Thyroid gland (tissue), 4 donors: ENCODE measurements around the gene PARP14.

Experiments
- CTCF ChIP-seq, 6 experiments: fragments of 200-600 bp in 3 of 6; fragments of 450-650 bp in 3 of 6; sonication (generic) in 3 of 6; IDR thresholded peaks; one replicate each; pipeline ENCODE4 v1.5.1; 2016 to 2019; ENCODE audit warnings: antibody characterized with exemption in 6 of 6, mild to moderate bottlenecking in 2 of 6, inconsistent platforms in 1 of 6, moderate library complexity in 1 of 6
- POLR2A ChIP-seq, 2 donors: fragments of 450-650 bp; IDR thresholded peaks; one replicate each; pipeline ENCODE4 v1.6.1; 2017; ENCODE audit warnings: antibody characterized with exemption in 2 of 2, mild to moderate bottlenecking in 2 of 2, moderate library complexity in 1 of 2

- no peak for TF ChIP-seq CTCF (IDR thresholded peaks at IDR 0.05)
- TF ChIP-seq POLR2A (IDR thresholded peaks at IDR 0.05) = no peak
These were observed 61.6 kb downstream of the PARP14 start for GRCh38 chr3:122742234-122742633.
